ENCODE measurements around the gene TMEM179.

The TMEM179 gene

DNA sequence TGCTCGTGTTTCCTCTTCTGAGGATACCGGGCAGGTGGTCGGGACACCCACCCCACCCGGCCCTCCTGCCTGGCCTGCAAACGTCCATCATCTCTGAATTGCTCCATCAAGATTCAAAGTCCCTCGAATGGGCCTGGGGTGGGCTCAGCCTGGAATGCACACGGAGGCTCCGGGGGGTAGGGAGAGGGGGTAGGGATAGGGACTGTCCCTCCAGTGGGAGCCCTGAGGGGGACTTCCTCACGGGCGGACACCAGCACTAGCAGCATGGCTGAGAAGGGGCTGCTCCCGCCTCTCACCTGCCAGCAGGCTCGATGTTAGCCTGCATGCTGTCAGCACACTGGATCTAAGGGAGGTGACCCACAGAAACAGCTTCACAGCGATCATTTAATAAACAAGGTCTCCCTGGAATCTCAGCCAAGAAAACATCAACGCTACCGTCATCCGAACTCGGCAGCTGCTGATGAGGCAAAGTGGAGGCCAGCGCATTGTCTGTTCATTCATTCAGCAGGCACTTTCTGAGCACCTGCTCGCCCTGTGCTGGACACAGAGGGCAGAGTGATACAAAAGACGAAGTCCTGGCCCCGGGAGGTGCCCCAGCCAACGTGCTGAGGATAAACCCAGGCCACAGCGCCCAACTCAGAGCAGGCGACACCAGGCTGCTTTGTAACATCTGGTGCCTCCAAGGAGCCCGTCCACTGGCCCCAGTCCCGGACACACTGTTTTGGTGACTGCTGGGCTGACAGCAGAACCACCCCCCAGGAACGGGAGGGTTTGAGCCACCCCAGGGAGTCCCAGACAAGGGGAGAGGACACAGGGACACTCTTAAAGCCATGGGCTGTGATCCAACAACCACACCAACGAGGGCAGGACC lies 6.3 kb downstream of the TMEM179 start:
- no peak for DNase-seq

- no peak for DNase-seq
Measured at GRCh38 chr14:104597576-104597975, 7.0 kb downstream of the TMEM179 start.

DNA sequence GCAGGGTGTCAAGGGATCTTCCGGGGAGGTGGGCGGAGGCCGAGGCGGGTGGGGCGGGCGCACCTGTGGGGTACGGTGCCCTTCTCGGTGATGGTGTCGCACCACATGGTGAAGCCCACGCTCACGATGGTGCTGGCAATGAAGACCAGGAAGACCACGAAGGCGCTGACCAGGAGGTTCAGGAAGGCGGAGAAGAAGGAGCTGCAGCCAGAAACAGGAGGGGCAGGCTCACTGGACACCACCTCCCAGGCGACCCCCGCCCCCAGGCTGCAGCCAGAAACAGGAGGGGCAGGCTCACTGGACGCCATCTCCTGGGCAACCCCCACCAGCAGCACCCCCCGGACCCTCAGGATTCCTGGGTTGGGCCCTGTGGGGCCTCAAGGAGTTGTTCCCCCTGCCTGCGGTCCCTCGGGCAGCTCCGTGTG lies 7.6 kb downstream of the TMEM179 start:
- no peak for DNase-seq

GRCh38 chr14:104596451-104596918 lies 8.1 kb downstream of the TMEM179 start:
- no peak for DNase-seq

GRCh38 chr14:104595911-104596450 lies 8.6 kb downstream of the TMEM179 start:
- no peak for DNase-seq

GRCh38 chr14:104595116-104595675 lies 9.4 kb downstream of the TMEM179 start:
- DNase-seq: no peak

DNA sequence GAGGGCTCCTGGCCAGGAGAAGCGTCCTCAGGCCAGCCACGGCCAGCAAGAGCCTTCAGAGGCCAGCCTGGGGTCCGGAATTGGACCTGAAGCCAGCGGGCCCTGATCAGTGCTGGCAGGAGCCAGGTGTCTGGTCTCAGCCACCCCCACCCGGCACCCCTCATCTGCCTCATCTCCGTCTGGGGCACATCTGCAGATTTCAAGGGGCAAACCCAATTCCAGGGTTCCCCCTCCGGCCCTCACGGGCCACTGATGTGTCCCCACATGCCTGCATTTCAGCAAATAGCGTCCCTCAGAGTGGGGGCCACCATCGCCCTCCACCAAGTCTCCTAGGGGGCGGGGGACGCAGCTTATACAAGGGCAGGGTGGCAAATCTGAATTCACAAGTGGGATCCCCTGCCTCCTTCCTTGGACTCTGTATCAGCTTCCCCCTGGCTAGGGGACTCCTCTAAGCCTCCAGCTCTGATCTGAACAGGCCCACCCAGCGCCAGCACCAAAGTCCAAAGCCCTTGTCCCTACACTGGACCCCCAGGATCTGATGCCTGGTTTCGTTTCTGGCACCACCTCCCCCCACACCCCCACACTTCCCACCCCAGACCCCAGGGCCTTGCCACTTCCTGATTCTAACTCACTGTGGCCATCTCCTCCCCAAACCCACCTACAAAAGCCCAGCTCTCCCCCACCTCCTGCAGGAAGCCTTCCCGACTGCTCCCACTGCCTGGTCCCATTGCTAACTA lies 10.1 kb downstream of the TMEM179 start:
- DNase-seq: no peak

DNA sequence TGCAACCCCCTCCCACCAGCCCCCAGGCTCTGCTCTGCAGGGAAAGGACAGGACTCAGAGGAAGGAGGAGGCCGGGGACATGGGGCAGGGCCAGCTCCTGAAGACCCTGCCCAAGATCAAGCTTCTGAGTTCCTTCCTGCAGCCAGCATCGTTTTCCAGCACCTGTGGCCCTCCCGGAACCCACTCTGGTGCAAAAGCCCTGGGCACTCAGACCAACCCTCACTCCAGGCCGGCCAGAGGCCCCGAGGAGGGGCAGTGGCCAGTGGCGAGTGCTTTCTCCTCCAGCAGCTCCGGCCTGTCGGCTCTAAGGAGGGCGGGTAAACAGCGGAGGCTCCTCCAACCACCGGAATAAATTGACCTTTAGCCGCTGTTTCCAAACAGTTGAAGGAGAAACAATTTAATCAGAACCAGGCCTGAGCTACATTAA lies 10.8 kb downstream of the TMEM179 start:
- no peak for DNase-seq

DNA sequence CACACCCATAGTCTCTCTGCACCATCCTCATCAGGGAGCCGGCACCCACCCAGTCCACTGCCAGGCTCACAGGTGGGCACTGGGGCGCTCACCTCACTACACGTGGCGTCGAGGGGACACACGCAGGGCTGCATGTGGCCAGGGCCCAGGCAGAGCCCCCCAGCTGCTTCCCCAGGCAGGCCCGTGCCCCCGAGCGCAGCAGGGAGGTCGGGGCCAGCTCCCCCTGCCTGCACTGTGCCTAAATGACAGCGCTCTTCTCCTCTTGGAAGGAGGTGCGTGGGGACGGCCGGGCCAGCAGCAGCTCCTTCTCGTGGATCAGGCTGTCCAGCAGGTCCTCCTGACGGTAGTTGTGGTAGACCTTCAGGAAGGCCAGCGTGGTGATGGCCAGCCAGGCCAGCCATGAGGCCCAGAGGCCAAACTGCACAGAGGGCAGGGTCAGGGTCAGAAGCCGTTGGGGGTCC lies 11.3 kb downstream of the TMEM179 start:
- no peak for DNase-seq

DNA sequence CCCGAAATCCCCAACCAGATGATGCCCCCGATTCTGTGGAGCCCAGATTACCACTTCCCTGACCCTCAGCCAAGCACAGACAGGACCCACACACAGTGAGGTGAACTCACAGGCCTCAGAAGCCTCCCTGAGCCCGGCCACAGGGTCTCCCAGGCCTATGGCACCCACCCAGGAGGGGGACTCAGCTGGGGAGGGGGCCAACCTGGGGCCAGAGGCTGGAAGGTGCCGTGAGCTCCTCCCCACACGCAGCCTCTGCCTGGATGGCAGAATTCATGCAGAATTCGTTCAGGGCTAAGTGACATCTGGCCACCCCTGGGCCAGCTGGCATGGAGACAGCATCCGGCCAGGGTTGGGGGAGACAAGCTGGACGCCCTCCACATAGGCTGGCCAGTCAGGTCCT lies 11.8 kb downstream of the TMEM179 start:
- no peak for DNase-seq

DNA sequence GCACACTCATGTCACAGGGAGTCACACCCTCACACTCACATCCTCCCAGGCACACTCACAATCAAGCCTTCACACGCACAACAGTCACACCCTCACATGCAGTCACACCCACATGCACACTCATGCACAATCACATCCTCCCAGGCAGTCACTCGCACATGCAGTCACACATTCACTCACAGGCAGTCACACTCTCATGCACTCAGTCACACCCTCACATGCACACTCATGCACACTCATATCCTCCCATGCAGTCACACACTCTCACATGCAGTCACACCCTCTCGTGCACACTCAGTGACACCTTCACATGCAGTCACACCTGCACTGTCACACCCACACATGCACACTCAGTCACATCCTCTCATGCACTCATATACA lies 12.3 kb downstream of the TMEM179 start:
- DNase-seq: no peak

GRCh38 chr14:104591506-104592291 lies 12.9 kb downstream of the TMEM179 start:
- no peak for DNase-seq

DNA sequence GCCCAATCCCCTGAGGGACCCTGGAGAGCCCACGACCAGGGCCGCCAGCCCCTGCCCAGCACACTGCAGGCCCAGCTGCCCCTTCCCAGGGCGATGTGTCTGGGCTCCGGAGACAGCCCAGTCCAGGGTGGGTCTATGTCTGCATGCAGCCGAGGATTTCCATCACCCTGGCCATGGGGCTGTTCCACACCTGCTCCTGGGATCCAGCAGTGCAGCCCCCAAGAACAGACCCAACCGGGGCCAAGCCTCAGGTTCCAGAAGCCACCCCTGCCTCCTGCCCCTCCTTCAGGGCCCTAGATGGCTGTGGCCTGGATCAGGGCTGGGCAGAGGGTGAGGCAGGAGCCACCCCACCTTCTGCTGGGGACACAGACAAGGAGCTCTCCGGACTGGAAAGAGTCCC lies 13.5 kb downstream of the TMEM179 start:
- DNase-seq: no peak

GRCh38 chr14:104590240-104590965 lies 14.2 kb downstream of the TMEM179 start:
- DNase-seq: no peak

GRCh38 chr14:104589338-104590195 lies 15.0 kb downstream of the TMEM179 start:
- no peak for DNase-seq

GRCh38 chr14:104588066-104588857 lies 16.3 kb downstream of the TMEM179 start:
- DNase-seq: no peak

- DNase-seq: no peak
Measured at GRCh38 chr14:104587641-104588040, 16.9 kb downstream of the TMEM179 start.

DNA sequence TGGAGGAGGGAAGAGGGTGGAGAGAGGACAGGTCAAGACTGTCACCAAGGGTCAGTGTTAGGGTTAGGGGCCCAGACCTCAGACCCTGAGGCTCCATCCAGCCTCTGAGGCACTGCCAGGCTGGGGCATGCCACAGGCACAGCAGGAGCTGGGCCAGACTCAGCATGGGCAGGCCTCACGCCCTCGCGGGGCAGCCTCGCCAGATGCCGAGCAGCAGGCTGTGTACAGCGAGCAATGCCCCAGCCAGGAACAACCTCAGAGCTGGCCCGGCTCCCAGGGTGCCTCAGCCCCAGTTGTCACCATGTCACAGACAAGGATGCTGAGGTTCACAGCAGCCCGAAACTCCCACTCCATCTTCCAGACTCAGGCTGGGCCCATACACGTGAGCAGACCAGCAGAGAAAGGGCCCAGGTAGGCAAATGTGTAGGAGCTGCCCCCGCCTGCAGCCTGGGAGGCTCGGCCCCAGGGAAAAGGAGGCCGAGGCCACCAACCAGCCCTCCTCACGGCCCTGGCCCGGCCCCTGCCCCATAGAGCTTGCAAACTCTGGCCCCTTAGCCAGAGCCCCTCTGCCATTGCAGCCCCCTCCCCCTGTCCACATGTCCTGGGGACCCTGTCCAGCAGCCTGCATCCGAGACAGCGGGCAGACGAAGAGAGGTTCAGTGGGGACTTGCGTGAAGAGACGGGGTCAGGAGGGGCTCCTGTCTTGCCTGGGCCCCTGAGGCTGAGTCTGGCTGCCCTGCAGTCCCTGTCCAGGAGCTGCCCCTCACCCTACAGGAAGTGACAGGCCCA lies 17.5 kb downstream of the TMEM179 start:
- DNase-seq: no peak

Measured in stimulated activated CD8-positive, alpha-beta memory T cell treated with anti-CD3 and anti-CD28 coated beads, Interleukin-4, amount 100 ng/mL, for 48 hours (primary cell).